H4 (cell line): ENCODE results near the gene JPH3. TPM values are rescaled to one million over a fixed set of nuclear protein-coding genes. Genes with fewer than 3 reads are reported as not detected.

Experiments used
- DNase-seq: peaks from one replicate; pipeline ENCODE4 v3.0.0-alpha.2; 2015; ENCODE audit warnings: low spot score
- total RNA-seq: library from RNA; depleted of rRNA; stranded (reverse); fragments of >200 nt; shearing (Covaris generic); gene quantifications from 2 replicates; pipeline ENCODE4 v1.2.3, GENCODE V29; 2014

Gene JPH3
- total RNA-seq, 1 experiment from 2014 or later: 3.3 TPM

- DNase-seq: no peak
These were observed 50.9 kb downstream of the JPH3 start for GRCh38 chr16:87653234-87653633.

GRCh38 chr16:87654826-87655225 is 52.5 kb downstream of the JPH3 start:
- DNase-seq: no peak

- no peak for DNase-seq
These were observed 54.0 kb downstream of the JPH3 start for GRCh38 chr16:87656328-87656727.

GRCh38 chr16:87657621-87658192 is 55.4 kb downstream of the JPH3 start:
- no peak for DNase-seq

- DNase-seq: no peak
These were observed 56.4 kb downstream of the JPH3 start for GRCh38 chr16:87658564-87659225.

GRCh38 chr16:87661561-87661960 is 59.3 kb downstream of the JPH3 start:
- no peak for DNase-seq

- no peak for DNase-seq
These were observed 60.2 kb downstream of the JPH3 start for GRCh38 chr16:87662254-87663204.

- DNase-seq: no peak
These were observed 62.5 kb downstream of the JPH3 start for GRCh38 chr16:87664792-87665191.

- no peak for DNase-seq
These were observed 62.9 kb downstream of the JPH3 start for GRCh38 chr16:87665193-87665592.

GRCh38 chr16:87666919-87667318 is 64.6 kb downstream of the JPH3 start:
- no peak for DNase-seq

- DNase-seq: no peak
These were observed 65.1 kb downstream of the JPH3 start for GRCh38 chr16:87667443-87667842.

- DNase-seq: no peak
These were observed 65.6 kb downstream of the JPH3 start for GRCh38 chr16:87667946-87668345.

GRCh38 chr16:87669672-87670071 is 67.4 kb downstream of the JPH3 start:
- no peak for DNase-seq

GRCh38 chr16:87671221-87671620 is 68.9 kb downstream of the JPH3 start:
- no peak for DNase-seq

- no peak for DNase-seq
These were observed 69.5 kb downstream of the JPH3 start for GRCh38 chr16:87671715-87672270.

- no peak for DNase-seq
These were observed 72.1 kb downstream of the JPH3 start for GRCh38 chr16:87674419-87674818.

- no peak for DNase-seq
These were observed 72.9 kb downstream of the JPH3 start for GRCh38 chr16:87675111-87675719.

- no peak for DNase-seq
These were observed 75.5 kb downstream of the JPH3 start for GRCh38 chr16:87677830-87678229.

GRCh38 chr16:87678618-87679017 is 76.3 kb downstream of the JPH3 start:
- peak; percentile 47 for DNase-seq

- DNase-seq: no peak
These were observed 77.4 kb downstream of the JPH3 start for GRCh38 chr16:87679593-87680271.

GRCh38 chr16:87680272-87680644 is 78.0 kb downstream of the JPH3 start:
- DNase-seq: no peak
